HepG2 (cell line): ENCODE results near the gene STATH. TPM values are rescaled to one million over a fixed set of nuclear protein-coding genes. Genes with fewer than 3 reads are reported as not detected.
A peak's percentile ranks its signal among the peaks of the same experiment; 100 is the strongest.

Experiments
- ATAC-seq: fragments of 200-7000 bp; cut with Tn5 transposase; 3 replicates; pipeline ENCODE4 v1.9.1; 2020; ENCODE audit warnings: mild to moderate bottlenecking, moderate library complexity
- BruUV-seq: library from RNA; stranded (reverse); fragments of 400-500 nt; replicated peaks from 2 replicates; lab custom pipeline; 2021; lab: Mats Ljungman, UMichigan
- CTCF ChIA-PET: fragments of 300-600 bp; formaldehyde crosslinking; extraction: SDS; loops from one replicate; lab custom pipeline; 2021; ENCODE audit warnings: low total read pairs, inconsistent platforms, low intra/inter-chr PET ratio; lab: Yijun Ruan, JAX
- POLR2A ChIA-PET: fragments of 350-600 bp; sonication (Branson Sonifier 250); formaldehyde crosslinking; loops from one replicate; lab custom pipeline; 2020; ENCODE audit warnings: antibody characterized with exemption, inconsistent platforms; lab: Yijun Ruan, JAX
- DNase-seq: peaks from one replicate; pipeline ENCODE4 v3.0.0-alpha.2; 2015; ENCODE audit warnings: low spot score
- FAIRE-seq: peaks from 3 replicates; lab custom pipeline; 2011; peaks lifted over from hg19 to GRCh38; lab: Jason Lieb, UNC
- H2AFZ ChIP-seq: one replicate; pipeline ENCODE4 v1.6.1; 2011; ENCODE audit warnings: low read length, inconsistent platforms
- H3K27ac ChIP-seq: fragments of 300-600 bp; 3 replicates; pipeline ENCODE4 v1.8.0; 2011; ENCODE audit warnings: mixed run types, mild to moderate bottlenecking, mixed read lengths, low read length, inconsistent platforms; ENCODE audit not compliant: insufficient read depth; ENCODE audit errors: extremely low read length
- H3K27me3 ChIP-seq, 2 experiments: fragments of 200-600 bp in 1 of 2; 2 replicates in 1 of 2; 3 replicates in 1 of 2; pipeline versions ENCODE4 v1.6.0 to v1.8.0; 2011; ENCODE audit warnings: low read length in 2 of 2, mild to moderate bottlenecking in 2 of 2, moderate library complexity in 2 of 2, inconsistent platforms in 1 of 2; ENCODE audit not compliant: insufficient read depth in 2 of 2, control insufficient read depth in 1 of 2
- H3K36me3 ChIP-seq, 2 experiments: fragments of 200-600 bp in 1 of 2; replicated peaks in 1 of 2; 2 replicates in 1 of 2; 3 replicates in 1 of 2; pipeline versions ENCODE4 v1.5.1 to v1.8.0; 2011; ENCODE audit warnings: low read length in 2 of 2, inconsistent platforms in 1 of 2; ENCODE audit not compliant: insufficient read depth in 2 of 2, control insufficient read depth in 1 of 2
- H3K4me1 ChIP-seq: 2 replicates; pipeline ENCODE4 v1.5.1; 2012; ENCODE audit warnings: low read length, inconsistent platforms; ENCODE audit not compliant: insufficient read depth
- H3K4me2 ChIP-seq: 2 replicates; pipeline ENCODE4 v1.6.0; 2011; ENCODE audit warnings: low read depth, low read length, inconsistent platforms
- H3K4me3 ChIP-seq, 3 experiments: fragments of 200-600 bp in 1 of 3; sonication (generic), shearing (Covaris generic) in 1 of 3; replicated peaks in 1 of 3; 2 replicates each; pipeline ENCODE4 v1.5.1; 2011 to 2016; ENCODE audit warnings: low read length in 3 of 3, inconsistent platforms in 2 of 3, low read depth in 2 of 3, mild to moderate bottlenecking in 2 of 3, control low read depth in 1 of 3, mixed read lengths in 1 of 3; ENCODE audit not compliant: insufficient read depth in 1 of 3
- H3K79me2 ChIP-seq: one replicate; pipeline ENCODE4 v1.6.1; 2011; ENCODE audit warnings: low read length, inconsistent platforms; ENCODE audit not compliant: insufficient read depth
- H3K9ac ChIP-seq: 2 replicates; pipeline ENCODE4 v1.6.0; 2011; ENCODE audit warnings: mild to moderate bottlenecking, low read depth, low read length, inconsistent platforms; ENCODE audit not compliant: insufficient read depth
- H3K9me3 ChIP-seq: 2 replicates; pipeline ENCODE4 v1.5.1; 2012; ENCODE audit warnings: mild to moderate bottlenecking, low read length
- H4K20me1 ChIP-seq: 2 replicates; pipeline ENCODE4 v1.6.0; 2011; ENCODE audit warnings: inconsistent platforms, mild to moderate bottlenecking, low read length, moderate library complexity; ENCODE audit not compliant: insufficient read depth
- BCL6 ChIP-seq: IDR thresholded peaks from 2 replicates; pipeline ENCODE4 v1.6.1; 2016; ENCODE audit warnings: missing genetic modification reagents, missing compliant biosample characterization
- CEBPG ChIP-seq: IDR thresholded peaks from 2 replicates; pipeline ENCODE4 v1.6.1; 2016
- DNMT3B ChIP-seq: conservative IDR thresholded peaks from 2 replicates; pipeline ENCODE4 v1.6.1; 2016; ENCODE audit warnings: missing biosample characterization, control low read depth
- DPF2 ChIP-seq: sonication (generic); formaldehyde crosslinking; IDR thresholded peaks from 2 replicates; pipeline ENCODE4 v1.4.0; 2020; ENCODE audit warnings: mild to moderate bottlenecking, low read depth, missing genetic modification reagents, borderline replicate concordance
- KLF11 ChIP-seq: IDR thresholded peaks from 2 replicates; pipeline ENCODE4 v1.6.1; 2016; ENCODE audit warnings: missing compliant biosample characterization
- POLR2A ChIP-seq, 2 experiments: IDR thresholded peaks; 2 replicates each; pipeline ENCODE4 v1.6.1; 2011; ENCODE audit warnings: low read depth in 2 of 2, low read length in 2 of 2, mild to moderate bottlenecking in 1 of 2, moderate library complexity in 1 of 2; ENCODE audit not compliant: insufficient read depth in 1 of 2
- RBAK ChIP-seq: sonication (generic); formaldehyde crosslinking; IDR thresholded peaks from 2 replicates; pipeline ENCODE4 v1.5.1; 2020; ENCODE audit warnings: mild to moderate bottlenecking, missing genetic modification reagents
- RFX1 ChIP-seq: fragments of 450-650 bp; IDR thresholded peaks from 2 replicates; pipeline ENCODE4 v1.6.1; 2017
- RFX5 ChIP-seq: IDR thresholded peaks from 2 replicates; pipeline ENCODE4 v1.6.1; 2011; ENCODE audit warnings: low read depth, low read length, improper control_type of control experiment
- RXRB ChIP-seq: IDR thresholded peaks from 2 replicates; pipeline ENCODE4 v1.6.1; 2016; ENCODE audit warnings: borderline replicate concordance, missing genetic modification reagents, missing compliant biosample characterization
- STAT5B ChIP-seq: sonication (generic); formaldehyde crosslinking; IDR thresholded peaks from 2 replicates; pipeline ENCODE4 v1.4.0; 2020; ENCODE audit warnings: missing genetic modification reagents
- ZIK1 ChIP-seq: sonication (generic); formaldehyde crosslinking; IDR thresholded peaks from 2 replicates; pipeline ENCODE4 v1.5.0; 2020; ENCODE audit warnings: mild to moderate bottlenecking, low read depth, missing genetic modification reagents, borderline replicate concordance
- ZNF136 ChIP-seq: sonication (generic); formaldehyde crosslinking; IDR thresholded peaks from 2 replicates; pipeline ENCODE4 v1.8.1; 2022; ENCODE audit warnings: low read depth, mild to moderate bottlenecking, moderate library complexity, missing genetic modification reagents
- ZNF703 ChIP-seq: sonication (generic); formaldehyde crosslinking; IDR thresholded peaks from 2 replicates; pipeline ENCODE4 v1.5.1; 2020; ENCODE audit warnings: missing genetic modification reagents, mild to moderate bottlenecking, moderate library complexity, borderline replicate concordance
- WGBS: methylation state at CpG from one replicate; pipeline ENCODE4 v1.1.6; 2017; ENCODE audit warnings: low lambda C conversion rate; 5-methylcytosine and 5-hydroxymethylcytosine counted together
- in situ Hi-C: cut with HindIII; loops from 2 replicates; pipeline ENCODE4 v1.10.0; 2017; ENCODE audit warnings: low pct_unique_long_range_greater_than_20kb; ENCODE audit not compliant: extremely low pct_ligation_motif_present
- intact Hi-C: fragments of 100-400 bp; cut with micrococcal nuclease; formaldehyde crosslinking; loops from one replicate; pipeline ENCODE4 v1.10.0; 2022; ENCODE audit not compliant: unreplicated experiment
- polyA plus RNA-seq, 8 experiments: library from polyadenylated mRNA; depleted of rRNA in 3 of 8; stranded (reverse) in 7 of 8; unstranded in 1 of 8; fragments of >200 nt; fragmentation: Illumina TruSeq in 4 of 8; extraction: Trizol in 4 of 8; gene quantifications; 2 replicates each; pipeline versions ENCODE4 v1.2.1 to v1.2.3, GENCODE V29; 2011 to 2016; ENCODE audit warnings: low read depth in 4 of 8, missing spikeins in 1 of 8, mixed read lengths in 1 of 8; ENCODE audit not compliant: insufficient read depth in 1 of 8
- total RNA-seq, 5 experiments: library from RNA; depleted of rRNA; stranded (reverse); fragments of >200 nt; fragmentation: Illumina TruSeq; extraction: Trizol; gene quantifications; 2 replicates each; pipeline ENCODE4 v1.2.3, GENCODE V29; 2016; ENCODE audit warnings: low read depth in 1 of 5
- TF ChIP-seq, protein P1 (sequence below): sonication (generic); formaldehyde crosslinking; IDR thresholded peaks from 2 replicates; pipeline ENCODE4 v1.4.0; 2020; ENCODE audit warnings: missing genetic modification reagents
- TF ChIP-seq, protein P2 (sequence below): sonication (generic); formaldehyde crosslinking; IDR thresholded peaks from 2 replicates; pipeline ENCODE4 v1.8.1; 2022; ENCODE audit warnings: low read depth, mild to moderate bottlenecking, missing genetic modification reagents
- TF ChIP-seq, protein P3 (sequence below): sonication (generic); formaldehyde crosslinking; IDR thresholded peaks from 2 replicates; pipeline ENCODE4 v1.4.0; 2020; ENCODE audit warnings: missing genetic modification reagents
- TF ChIP-seq, protein P4 (sequence below): sonication (generic); formaldehyde crosslinking; IDR thresholded peaks from 2 replicates; pipeline ENCODE4 v1.9.0; 2022; ENCODE audit warnings: low read depth, missing genetic modification reagents

STATH gene
- total and polyA plus RNA-seq, 2 of the 13 experiments (the other 11 are each of a cell fraction or from before 2014, with no cell fraction given), result not detected

DNA sequence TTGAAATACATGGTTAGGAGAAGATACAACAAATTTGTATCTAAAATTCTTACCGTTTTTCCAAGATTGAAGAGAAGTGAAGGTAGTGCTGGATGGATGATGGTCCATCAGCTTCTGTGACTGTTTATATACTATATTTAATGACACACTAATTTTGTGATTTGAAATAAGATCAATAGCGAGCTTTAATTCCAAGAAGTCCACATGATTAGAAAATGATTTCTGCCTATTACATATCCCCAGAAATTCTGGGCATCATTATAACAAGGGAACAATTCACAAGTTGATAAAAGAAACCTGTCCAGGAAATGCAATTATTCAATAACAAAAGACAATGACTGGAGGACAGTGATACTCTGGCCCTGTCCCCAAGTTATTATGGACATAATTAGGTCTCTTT, 30.1 kb upstream of the STATH start, which contains the start of gene CSN2 (continued):
- TF ChIP-seq, protein P1, sequence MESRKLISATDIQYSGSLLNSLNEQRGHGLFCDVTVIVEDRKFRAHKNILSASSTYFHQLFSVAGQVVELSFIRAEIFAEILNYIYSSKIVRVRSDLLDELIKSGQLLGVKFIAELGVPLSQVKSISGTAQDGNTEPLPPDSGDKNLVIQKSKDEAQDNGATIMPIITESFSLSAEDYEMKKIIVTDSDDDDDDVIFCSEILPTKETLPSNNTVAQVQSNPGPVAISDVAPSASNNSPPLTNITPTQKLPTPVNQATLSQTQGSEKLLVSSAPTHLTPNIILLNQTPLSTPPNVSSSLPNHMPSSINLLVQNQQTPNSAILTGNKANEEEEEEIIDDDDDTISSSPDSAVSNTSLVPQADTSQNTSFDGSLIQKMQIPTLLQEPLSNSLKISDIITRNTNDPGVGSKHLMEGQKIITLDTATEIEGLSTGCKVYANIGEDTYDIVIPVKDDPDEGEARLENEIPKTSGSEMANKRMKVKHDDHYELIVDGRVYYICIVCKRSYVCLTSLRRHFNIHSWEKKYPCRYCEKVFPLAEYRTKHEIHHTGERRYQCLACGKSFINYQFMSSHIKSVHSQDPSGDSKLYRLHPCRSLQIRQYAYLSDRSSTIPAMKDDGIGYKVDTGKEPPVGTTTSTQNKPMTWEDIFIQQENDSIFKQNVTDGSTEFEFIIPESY, result no peak
- no peak for TF ChIP-seq STAT5B
- no peak for TF ChIP-seq ZNF703 (CRISPR knock-in tag)
- no peak for TF ChIP-seq DPF2 (CRISPR knock-in tag)

DNA sequence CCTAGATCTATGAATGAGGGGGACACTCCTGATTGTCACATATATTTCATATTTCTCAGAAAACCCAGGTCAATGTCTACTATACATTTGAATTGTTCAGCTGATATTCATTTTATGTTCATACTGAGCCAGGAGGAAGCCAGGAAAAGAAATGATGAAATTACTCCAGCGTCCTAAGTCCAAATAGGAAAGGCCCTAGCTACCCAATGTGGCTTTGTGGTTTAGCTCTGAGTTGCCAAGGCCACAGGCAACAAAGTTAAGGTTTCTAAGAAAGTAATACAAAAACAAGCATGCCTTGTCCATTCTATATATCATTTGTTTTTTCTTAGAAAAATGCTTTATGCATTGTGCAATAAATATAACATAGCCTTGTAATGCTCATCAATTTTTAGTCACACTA, 25.7 kb upstream of the STATH start:
- no peak overlapping the region for H3K9ac ChIP-seq
- no peaks in the 10 kb centered on the region for H3K79me2 ChIP-seq
- H3K4me3 ChIP-seq, result no peak overlapping the region
- peaks cover 14% of the 10 kb centered on the region for H3K4me1 ChIP-seq
- no TSS peak for BruUV-seq
- peak; percentile 28 for FAIRE-seq
- no peaks in the 10 kb centered on the region for H4K20me1 ChIP-seq
- DNase-seq, result peak; percentile 63
- in situ Hi-C loops (no loop called here), intact Hi-C loops (loop anchor here (1.0 kb wide), 1 partner anchor 213 kb away; no protein-coding TSS in a partner anchor)
- no peaks in the 10 kb centered on the region; a peak in 1 of 5 replicates for H3K27me3 ChIP-seq
- no peaks in the 10 kb centered on the region for H3K9me3 ChIP-seq
- no peak overlapping the region for H3K4me2 ChIP-seq
- H2AFZ ChIP-seq, result no peak overlapping the region
- peak overlapping the region; percentile 19 for H3K27ac ChIP-seq
- WGBS, result 16% methylated on average over 1 of the region's 1 CpG
- ChIA-PET CTCF (no interaction called here), POLR2A (no interaction called here)
- ATAC-seq, result peak; percentile 94
- no peaks in the 10 kb centered on the region for H3K36me3 ChIP-seq
- TF ChIP-seq BCL6 (CRISPR knock-in tag) (peak; percentile 87), POLR2A (IDR thresholded peaks at IDR 0.05; ENCODE audit: insufficient read depth in 1 of 2, low read depth in 2 of 2, low read length in 2 of 2) (no peak), RXRB (CRISPR knock-in tag) (no peak), CEBPG (CRISPR knock-in tag) (peak; percentile 70), RFX1 (peak; percentile 76), RFX5 (no peak), ZIK1 (CRISPR knock-in tag) (no peak), ZNF136 (no peak), KLF11 (CRISPR knock-in tag) (no peak), DNMT3B (CRISPR knock-in tag) (no peak), RBAK (no peak)
- TF ChIP-seq, protein P2, sequence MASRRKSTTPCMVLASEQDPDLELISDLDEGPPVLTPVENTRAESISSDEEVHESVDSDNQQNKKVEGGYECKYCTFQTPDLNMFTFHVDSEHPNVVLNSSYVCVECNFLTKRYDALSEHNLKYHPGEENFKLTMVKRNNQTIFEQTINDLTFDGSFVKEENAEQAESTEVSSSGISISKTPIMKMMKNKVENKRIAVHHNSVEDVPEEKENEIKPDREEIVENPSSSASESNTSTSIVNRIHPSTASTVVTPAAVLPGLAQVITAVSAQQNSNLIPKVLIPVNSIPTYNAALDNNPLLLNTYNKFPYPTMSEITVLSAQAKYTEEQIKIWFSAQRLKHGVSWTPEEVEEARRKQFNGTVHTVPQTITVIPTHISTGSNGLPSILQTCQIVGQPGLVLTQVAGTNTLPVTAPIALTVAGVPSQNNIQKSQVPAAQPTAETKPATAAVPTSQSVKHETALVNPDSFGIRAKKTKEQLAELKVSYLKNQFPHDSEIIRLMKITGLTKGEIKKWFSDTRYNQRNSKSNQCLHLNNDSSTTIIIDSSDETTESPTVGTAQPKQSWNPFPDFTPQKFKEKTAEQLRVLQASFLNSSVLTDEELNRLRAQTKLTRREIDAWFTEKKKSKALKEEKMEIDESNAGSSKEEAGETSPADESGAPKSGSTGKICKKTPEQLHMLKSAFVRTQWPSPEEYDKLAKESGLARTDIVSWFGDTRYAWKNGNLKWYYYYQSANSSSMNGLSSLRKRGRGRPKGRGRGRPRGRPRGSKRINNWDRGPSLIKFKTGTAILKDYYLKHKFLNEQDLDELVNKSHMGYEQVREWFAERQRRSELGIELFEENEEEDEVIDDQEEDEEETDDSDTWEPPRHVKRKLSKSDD, result no peak
- TF ChIP-seq, protein P3, sequence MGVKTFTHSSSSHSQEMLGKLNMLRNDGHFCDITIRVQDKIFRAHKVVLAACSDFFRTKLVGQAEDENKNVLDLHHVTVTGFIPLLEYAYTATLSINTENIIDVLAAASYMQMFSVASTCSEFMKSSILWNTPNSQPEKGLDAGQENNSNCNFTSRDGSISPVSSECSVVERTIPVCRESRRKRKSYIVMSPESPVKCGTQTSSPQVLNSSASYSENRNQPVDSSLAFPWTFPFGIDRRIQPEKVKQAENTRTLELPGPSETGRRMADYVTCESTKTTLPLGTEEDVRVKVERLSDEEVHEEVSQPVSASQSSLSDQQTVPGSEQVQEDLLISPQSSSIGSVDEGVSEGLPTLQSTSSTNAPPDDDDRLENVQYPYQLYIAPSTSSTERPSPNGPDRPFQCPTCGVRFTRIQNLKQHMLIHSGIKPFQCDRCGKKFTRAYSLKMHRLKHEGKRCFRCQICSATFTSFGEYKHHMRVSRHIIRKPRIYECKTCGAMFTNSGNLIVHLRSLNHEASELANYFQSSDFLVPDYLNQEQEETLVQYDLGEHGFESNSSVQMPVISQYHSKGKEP (CRISPR knock-in tag), result no peak
- TF ChIP-seq, protein P4, sequence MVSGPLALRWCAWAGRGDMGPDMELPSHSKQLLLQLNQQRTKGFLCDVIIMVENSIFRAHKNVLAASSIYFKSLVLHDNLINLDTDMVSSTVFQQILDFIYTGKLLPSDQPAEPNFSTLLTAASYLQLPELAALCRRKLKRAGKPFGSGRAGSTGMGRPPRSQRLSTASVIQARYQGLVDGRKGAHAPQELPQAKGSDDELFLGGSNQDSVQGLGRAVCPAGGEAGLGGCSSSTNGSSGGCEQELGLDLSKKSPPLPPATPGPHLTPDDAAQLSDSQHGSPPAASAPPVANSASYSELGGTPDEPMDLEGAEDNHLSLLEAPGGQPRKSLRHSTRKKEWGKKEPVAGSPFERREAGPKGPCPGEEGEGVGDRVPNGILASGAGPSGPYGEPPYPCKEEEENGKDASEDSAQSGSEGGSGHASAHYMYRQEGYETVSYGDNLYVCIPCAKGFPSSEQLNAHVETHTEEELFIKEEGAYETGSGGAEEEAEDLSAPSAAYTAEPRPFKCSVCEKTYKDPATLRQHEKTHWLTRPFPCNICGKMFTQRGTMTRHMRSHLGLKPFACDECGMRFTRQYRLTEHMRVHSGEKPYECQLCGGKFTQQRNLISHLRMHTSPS (CRISPR knock-in tag), result no peak
